Right atrium auricular region (tissue), 2 donors: ENCODE data around the gene PCDHGA12. TPM values are rescaled to one million over a fixed set of nuclear protein-coding genes. Genes with fewer than 3 reads are reported as not detected.
A peak's percentile ranks its signal among the peaks of the same experiment; 100 is the strongest.

Experiments
- DNase-seq: peaks from one replicate; pipeline ENCODE4 v3.0.0-alpha.2; 2019; ENCODE audit warnings: low spot score
- H3K27ac ChIP-seq, 2 donors: fragments of 200-600 bp; sonication (generic); 1 replicate in 1 of 2; 2 replicates in 1 of 2; pipeline ENCODE4 v1.5.1; 2016 to 2019
- H3K27me3 ChIP-seq, 2 donors: fragments of 200-600 bp; sonication (generic); one replicate each; pipeline versions ENCODE4 v1.5.1 to v1.6.0; 2017 to 2019
- H3K36me3 ChIP-seq: fragments of 200-600 bp; sonication (generic); one replicate; pipeline ENCODE4 v1.5.1; 2016
- H3K4me1 ChIP-seq, 2 donors: fragments of 200-600 bp; sonication (generic); one replicate each; pipeline versions ENCODE4 v1.5.1 to v1.6.0; 2017 to 2019
- H3K4me3 ChIP-seq, 2 donors: fragments of 200-600 bp; sonication (generic); 1 replicate in 1 of 2; 2 replicates in 1 of 2; pipeline ENCODE4 v1.5.1; 2017 to 2019; ENCODE audit warnings: mild to moderate bottlenecking in 1 of 2, moderate library complexity in 1 of 2
- H3K9me3 ChIP-seq, 2 donors: fragments of 200-600 bp; sonication (generic); one replicate each; pipeline ENCODE4 v1.5.1; 2019
- total RNA-seq, 2 donors: library from RNA; depleted of rRNA; stranded (reverse); fragments of >200 nt; gene quantifications; one replicate each; pipeline ENCODE4 v1.1.0, GENCODE V29; 2016
- TF ChIP-seq, protein P1 (sequence below), 2 donors: fragments of 200-600 bp; sonication (generic); IDR thresholded peaks; one replicate each; pipeline ENCODE4 v1.5.1; 2019; ENCODE audit warnings: antibody characterized with exemption in 2 of 2

PCDHGA12 gene
- total RNA-seq, 2 donors from 2014 or later = 6.2 to 7.7 TPM

DNA sequence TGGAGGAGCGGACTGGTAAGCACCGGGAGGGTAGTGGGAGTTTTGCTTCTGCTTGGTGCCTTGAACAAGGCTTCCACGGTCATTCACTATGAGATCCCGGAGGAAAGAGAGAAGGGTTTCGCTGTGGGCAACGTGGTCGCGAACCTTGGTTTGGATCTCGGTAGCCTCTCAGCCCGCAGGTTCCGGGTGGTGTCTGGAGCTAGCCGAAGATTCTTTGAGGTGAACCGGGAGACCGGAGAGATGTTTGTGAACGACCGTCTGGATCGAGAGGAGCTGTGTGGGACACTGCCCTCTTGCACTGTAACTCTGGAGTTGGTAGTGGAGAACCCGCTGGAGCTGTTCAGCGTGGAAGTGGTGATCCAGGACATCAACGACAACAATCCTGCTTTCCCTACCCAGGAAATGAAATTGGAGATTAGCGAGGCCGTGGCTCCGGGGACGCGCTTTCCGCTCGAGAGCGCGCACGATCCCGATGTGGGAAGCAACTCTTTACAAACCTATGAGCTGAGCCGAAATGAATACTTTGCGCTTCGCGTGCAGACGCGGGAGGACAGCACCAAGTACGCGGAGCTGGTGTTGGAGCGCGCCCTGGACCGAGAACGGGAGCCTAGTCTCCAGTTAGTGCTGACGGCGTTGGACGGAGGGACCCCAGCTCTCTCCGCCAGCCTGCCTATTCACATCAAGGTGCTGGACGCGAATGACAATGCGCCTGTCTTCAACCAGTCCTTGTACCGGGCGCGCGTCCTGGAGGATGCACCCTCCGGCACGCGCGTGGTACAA lies 46.0 kb downstream of the PCDHGA12 start:
- H3K36me3 ChIP-seq = no peaks in the 10 kb centered on the region
- TF ChIP-seq, protein P1, sequence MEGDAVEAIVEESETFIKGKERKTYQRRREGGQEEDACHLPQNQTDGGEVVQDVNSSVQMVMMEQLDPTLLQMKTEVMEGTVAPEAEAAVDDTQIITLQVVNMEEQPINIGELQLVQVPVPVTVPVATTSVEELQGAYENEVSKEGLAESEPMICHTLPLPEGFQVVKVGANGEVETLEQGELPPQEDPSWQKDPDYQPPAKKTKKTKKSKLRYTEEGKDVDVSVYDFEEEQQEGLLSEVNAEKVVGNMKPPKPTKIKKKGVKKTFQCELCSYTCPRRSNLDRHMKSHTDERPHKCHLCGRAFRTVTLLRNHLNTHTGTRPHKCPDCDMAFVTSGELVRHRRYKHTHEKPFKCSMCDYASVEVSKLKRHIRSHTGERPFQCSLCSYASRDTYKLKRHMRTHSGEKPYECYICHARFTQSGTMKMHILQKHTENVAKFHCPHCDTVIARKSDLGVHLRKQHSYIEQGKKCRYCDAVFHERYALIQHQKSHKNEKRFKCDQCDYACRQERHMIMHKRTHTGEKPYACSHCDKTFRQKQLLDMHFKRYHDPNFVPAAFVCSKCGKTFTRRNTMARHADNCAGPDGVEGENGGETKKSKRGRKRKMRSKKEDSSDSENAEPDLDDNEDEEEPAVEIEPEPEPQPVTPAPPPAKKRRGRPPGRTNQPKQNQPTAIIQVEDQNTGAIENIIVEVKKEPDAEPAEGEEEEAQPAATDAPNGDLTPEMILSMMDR (IDR thresholded peaks at IDR 0.05) = peak in 1 of 2 donors; percentile 9
- DNase-seq = peak; percentile 80
- H3K4me3 ChIP-seq = peak overlapping the region; percentile 60 to 65
- H3K27ac ChIP-seq = peak overlapping the region; percentile 87 to 88
- H3K9me3 ChIP-seq = no peaks in the 10 kb centered on the region
- no peaks in the 10 kb centered on the region for H3K27me3 ChIP-seq
- H3K4me1 ChIP-seq = peaks cover 0 to 29% of the 10 kb centered on the region in 2 donors

GRCh38 chr5:141477044-141477575 lies 46.8 kb downstream of the PCDHGA12 start:
- Histone ChIP-seq H3K27ac (peak overlapping the region; percentile 87 to 88), H3K4me3 (peak overlapping the region; percentile 60 to 65), H3K27me3 (no peaks in the 10 kb centered on the region), H3K9me3 (no peaks in the 10 kb centered on the region), H3K4me1 (peaks cover 0 to 29% of the 10 kb centered on the region in 2 donors), H3K36me3 (no peaks in the 10 kb centered on the region)
- TF ChIP-seq, protein P1 (IDR thresholded peaks at IDR 0.05) = no peak
- DNase-seq = no peak

DNA sequence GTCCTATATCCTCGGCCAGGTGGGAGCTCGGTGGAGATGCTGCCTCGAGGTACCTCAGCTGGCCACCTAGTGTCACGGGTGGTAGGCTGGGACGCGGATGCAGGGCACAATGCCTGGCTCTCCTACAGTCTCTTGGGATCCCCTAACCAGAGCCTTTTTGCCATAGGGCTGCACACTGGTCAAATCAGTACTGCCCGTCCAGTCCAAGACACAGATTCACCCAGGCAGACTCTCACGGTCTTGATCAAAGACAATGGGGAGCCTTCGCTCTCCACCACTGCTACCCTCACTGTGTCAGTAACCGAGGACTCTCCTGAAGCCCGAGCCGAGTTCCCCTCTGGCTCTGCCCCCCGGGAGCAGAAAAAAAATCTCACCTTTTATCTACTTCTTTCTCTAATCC lies 47.5 kb downstream of the PCDHGA12 start:
- no peaks in the 10 kb centered on the region for H3K9me3 ChIP-seq
- TF ChIP-seq, protein P1 (IDR thresholded peaks at IDR 0.05) = no peak
- no peaks in the 10 kb centered on the region for H3K27me3 ChIP-seq
- H3K4me1 ChIP-seq = peaks cover 0 to 29% of the 10 kb centered on the region in 2 donors
- peak overlapping the region in 1 of 2 donors; percentile 87 for H3K27ac ChIP-seq
- H3K36me3 ChIP-seq = no peaks in the 10 kb centered on the region
- no peak for DNase-seq
- peak overlapping the region; percentile 60 to 65 for H3K4me3 ChIP-seq

GRCh38 chr5:141478321-141478945 lies 48.1 kb downstream of the PCDHGA12 start:
- TF ChIP-seq, protein P1 (IDR thresholded peaks at IDR 0.05) = no peak
- Histone ChIP-seq H3K36me3 (no peaks in the 10 kb centered on the region), H3K4me1 (peaks cover 0 to 29% of the 10 kb centered on the region in 2 donors), H3K27ac (no peak overlapping the region), H3K9me3 (no peaks in the 10 kb centered on the region), H3K27me3 (no peaks in the 10 kb centered on the region), H3K4me3 (peak overlapping the region; percentile 60 to 65)
- DNase-seq = no peak

- H3K27me3 ChIP-seq = no peaks in the 10 kb centered on the region
Observed at GRCh38 chr5:141479776-141480175, 49.5 kb downstream of the PCDHGA12 start.

More at GRCh38 chr5:141479776-141480175, 49.5 kb downstream of the PCDHGA12 start:
- H3K36me3 ChIP-seq = no peaks in the 10 kb centered on the region
- peaks cover 0 to 41% of the 10 kb centered on the region in 2 donors for H3K4me1 ChIP-seq
- DNase-seq = no peak
- no peaks in the 10 kb centered on the region for H3K9me3 ChIP-seq
- TF ChIP-seq, protein P1 (IDR thresholded peaks at IDR 0.05) = no peak
- no peak overlapping the region for H3K27ac ChIP-seq
- no peak overlapping the region for H3K4me3 ChIP-seq

Other genes starting within 250 kb of the PCDHGA12 start
- gene PCDHB16, start 248.1 kb upstream of the PCDHGA12 start, total RNA-seq = 1 to 10 TPM; 5.3 TPM
- 1 to 10 TPM; 1.7 to 2.5 TPM for gene PCDHB9, start 243.3 kb upstream of the PCDHGA12 start, total RNA-seq
- 1 to 10 TPM; 2.0 to 2.5 TPM for gene PCDHB10, start 238.2 kb upstream of the PCDHGA12 start, total RNA-seq
- 1 to 10 TPM; 1.8 to 2.4 TPM for gene PCDHB11, start 230.9 kb upstream of the PCDHGA12 start, total RNA-seq
- gene PCDHB12, start 221.8 kb upstream of the PCDHGA12 start, total RNA-seq = 1 to 10 TPM; 1.8 to 2.3 TPM
- gene PCDHB13, start 216.6 kb upstream of the PCDHGA12 start, total RNA-seq = 1 to 10 TPM; 4.2 to 5.0 TPM
- gene PCDHB14, start 207.2 kb upstream of the PCDHGA12 start, total RNA-seq = 1 to 10 TPM; 4.3 to 5.1 TPM
- gene PCDHB15, start 185.1 kb upstream of the PCDHGA12 start, total RNA-seq = 1 to 10 TPM; 3.2 to 5.3 TPM
- not detected for gene SLC25A2, start 126.5 kb upstream of the PCDHGA12 start, total RNA-seq
- gene TAF7, start 109.7 kb upstream of the PCDHGA12 start, total RNA-seq = 10 to 100 TPM; 73.9 to 82.6 TPM
- 1 to 10 TPM; 1.4 to 2.0 TPM for gene PCDHGA1, start 100.0 kb upstream of the PCDHGA12 start, total RNA-seq
- 1 to 10 TPM; 7.5 to 7.7 TPM for gene PCDHGA2, start 91.7 kb upstream of the PCDHGA12 start, total RNA-seq
- 1 to 10 TPM; 7.0 to 8.9 TPM for gene PCDHGA3, start 86.7 kb upstream of the PCDHGA12 start, total RNA-seq
- gene PCDHGB1, start 80.4 kb upstream of the PCDHGA12 start, total RNA-seq = 1 to 10 TPM; 2.4 to 3.3 TPM
- gene PCDHGA4, start 75.5 kb upstream of the PCDHGA12 start, total RNA-seq = 1 to 10 TPM; 4.4 to 5.7 TPM
- gene PCDHGB2, start 70.5 kb upstream of the PCDHGA12 start, total RNA-seq = 1 to 10 TPM; 5.2 to 6.7 TPM
- gene PCDHGA5, start 66.3 kb upstream of the PCDHGA12 start, total RNA-seq = 1 to 10 TPM; 4.0 to 5.0 TPM
- gene PCDHGB3, start 60.3 kb upstream of the PCDHGA12 start, total RNA-seq = 1 to 10 TPM; 5.4 to 7.2 TPM
- gene PCDHGA6, start 56.6 kb upstream of the PCDHGA12 start, total RNA-seq = 1 to 10 TPM; 4.7 to 5.3 TPM
- 1 to 10 TPM; 4.9 to 6.1 TPM for gene PCDHGA7, start 47.8 kb upstream of the PCDHGA12 start, total RNA-seq
- gene PCDHGB4, start 42.8 kb upstream of the PCDHGA12 start, total RNA-seq = 1 to 10 TPM; 6.3 to 6.4 TPM
- gene PCDHGA8, start 37.9 kb upstream of the PCDHGA12 start, total RNA-seq = 1 to 10 TPM; 5.0 to 5.7 TPM
- gene PCDHGB5, start 32.6 kb upstream of the PCDHGA12 start, total RNA-seq = 1 to 10 TPM; 9.7 TPM
- gene PCDHGA9, start 27.7 kb upstream of the PCDHGA12 start, total RNA-seq = 1 to 10 TPM; 3.7 to 5.2 TPM
- gene PCDHGB6, start 22.5 kb upstream of the PCDHGA12 start, total RNA-seq = 1 to 10 TPM; 5.0 to 7.1 TPM
- gene PCDHGA10, start 17.5 kb upstream of the PCDHGA12 start, total RNA-seq = 1 to 10 TPM; 3.1 to 4.8 TPM
- gene PCDHGB7, start 12.8 kb upstream of the PCDHGA12 start, total RNA-seq = 10 to 100 TPM in 1 of 2 donors, 1 to 10 TPM in 1; 6.0 to 10.5 TPM
- gene PCDHGA11, start 9.5 kb upstream of the PCDHGA12 start, total RNA-seq = 1 to 10 TPM; 3.0 to 4.5 TPM
- gene PCDHGC3, start 45.5 kb downstream of the PCDHGA12 start, total RNA-seq = 10 to 100 TPM; 24.1 to 38.3 TPM
- gene PCDHGC4, start 54.5 kb downstream of the PCDHGA12 start, total RNA-seq = 1 to 10 TPM; 1.5 to 1.7 TPM
- 1 to 10 TPM; 1.4 to 1.7 TPM for gene PCDHGC5, start 58.6 kb downstream of the PCDHGA12 start, total RNA-seq
- 10 to 100 TPM; 18.7 to 82.7 TPM for gene DIAPH1, start 188.5 kb downstream of the PCDHGA12 start, total RNA-seq
- 10 to 100 TPM; 21.0 to 22.2 TPM for gene HDAC3, start 206.3 kb downstream of the PCDHGA12 start, total RNA-seq
- gene RELL2, start 206.5 kb downstream of the PCDHGA12 start, total RNA-seq = 1 to 10 TPM in 1 of 2 donors, under 1 TPM in 1; 0.41 to 1.3 TPM
- gene FCHSD1, start 220.9 kb downstream of the PCDHGA12 start, total RNA-seq = 1 to 10 TPM; 5.1 to 6.4 TPM